ENCODE results near the gene FAM20A.
"Not testable (repeated sequence)": the region's sequence is repeated elsewhere in the genome, so short reads cannot be mapped to it uniquely, and the experiment has no call there.

The FAM20A gene

DNA sequence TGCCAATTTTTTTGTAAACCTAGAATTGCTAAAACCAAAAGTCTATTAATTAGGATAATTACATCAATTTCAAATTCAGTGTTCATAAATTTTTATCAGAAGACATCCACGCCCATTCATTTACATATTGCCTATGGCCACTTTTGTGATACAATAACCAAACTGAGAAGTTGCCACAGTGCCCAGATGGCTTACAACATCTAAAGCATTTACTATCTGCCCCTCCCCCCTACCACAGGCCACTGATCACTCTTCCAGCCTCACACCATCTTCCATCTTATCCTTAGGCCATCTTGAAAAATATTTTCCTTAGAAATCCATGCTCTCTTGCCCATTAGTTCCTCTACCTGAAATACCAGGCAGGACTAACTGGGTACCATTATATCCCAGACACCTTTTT lies 95.2 kb downstream of the FAM20A start:
- Histone ChIP-seq H3K9me3 (ENCODE audit: control insufficient read depth, insufficient read depth, low read length) (no peaks in the 10 kb centered on the region), H3K9ac (ENCODE audit: low read depth, low read length) (no peak overlapping the region), H3K4me1 (ENCODE audit: control insufficient read depth, insufficient read depth, low read length) (peaks cover under 1% of the 10 kb centered on the region), H3K27ac (ENCODE audit: low read depth, low read length) (no peak overlapping the region), H3K4me3 (ENCODE audit: low read depth, low read length) (no peak overlapping the region), H3K36me3 (ENCODE audit: control insufficient read depth, insufficient read depth, low read length) (no peaks in the 10 kb centered on the region), H3K27me3 (ENCODE audit: control insufficient read depth, insufficient read depth, low read length) (no peaks in the 10 kb centered on the region)

DNA sequence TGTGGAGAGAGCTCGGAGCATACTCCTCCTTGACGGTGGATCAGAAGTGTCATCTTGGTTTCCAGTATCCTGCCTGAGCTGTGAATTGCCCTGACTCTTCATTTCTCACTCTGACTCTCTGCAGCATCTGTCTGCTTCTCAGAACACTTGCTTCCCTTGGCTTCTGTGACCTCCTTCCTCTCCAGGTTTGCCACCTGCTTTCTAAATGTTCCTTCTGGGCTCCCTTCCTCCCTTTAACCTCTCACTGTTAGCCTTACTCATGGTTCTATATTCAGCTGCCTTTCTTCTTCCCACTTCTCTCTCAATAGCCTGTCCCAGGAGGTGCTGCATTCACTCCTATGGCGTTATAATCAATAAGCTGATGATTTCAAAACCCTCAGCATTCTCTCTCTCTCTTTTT lies 100.1 kb downstream of the FAM20A start:
- H3K4me1 ChIP-seq (ENCODE audit: control insufficient read depth, insufficient read depth, low read length), result no peaks in the 10 kb centered on the region; the same call in 1 of the 2 replicates
- H3K9me3 ChIP-seq (ENCODE audit: control insufficient read depth, insufficient read depth, low read length), result no peaks in the 10 kb centered on the region; the same call in 1 of the 2 replicates
- H3K27me3 ChIP-seq (ENCODE audit: control insufficient read depth, insufficient read depth, low read length), result no peaks in the 10 kb centered on the region
- H3K9ac ChIP-seq (ENCODE audit: low read depth, low read length), result no peak overlapping the region
- H3K4me3 ChIP-seq (ENCODE audit: low read depth, low read length), result no peak overlapping the region
- no peaks in the 10 kb centered on the region for H3K36me3 ChIP-seq (ENCODE audit: control insufficient read depth, insufficient read depth, low read length)
- H3K27ac ChIP-seq (ENCODE audit: low read depth, low read length), result no peak overlapping the region

DNA sequence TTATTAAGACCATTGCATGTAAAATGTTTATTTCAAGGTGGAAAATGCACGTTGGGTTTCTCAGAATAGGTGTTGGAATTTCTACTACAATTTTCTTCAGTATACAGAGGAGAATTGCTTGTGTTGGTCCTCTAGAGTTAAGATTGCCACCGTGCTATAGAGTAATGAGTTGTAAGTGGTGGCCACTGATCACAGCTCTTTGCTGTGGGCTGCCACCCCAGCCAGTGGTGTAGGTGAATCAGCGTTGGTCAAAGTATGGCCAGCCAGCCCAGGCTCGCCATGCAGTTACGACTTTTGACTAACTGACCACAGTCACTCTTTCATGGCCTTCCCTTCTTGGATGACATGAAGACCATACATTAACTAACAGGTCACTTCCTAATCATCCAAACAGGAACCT lies 101.6 kb downstream of the FAM20A start:
- H3K9ac ChIP-seq (ENCODE audit: low read depth, low read length), result no peak overlapping the region
- no peaks in the 10 kb centered on the region; the same call in 1 of the 2 replicates for H3K9me3 ChIP-seq (ENCODE audit: control insufficient read depth, insufficient read depth, low read length)
- H3K4me1 ChIP-seq (ENCODE audit: control insufficient read depth, insufficient read depth, low read length), result no peaks in the 10 kb centered on the region; the same call in 1 of the 2 replicates
- no peak overlapping the region for H3K4me3 ChIP-seq (ENCODE audit: low read depth, low read length)
- no peak overlapping the region for H3K27ac ChIP-seq (ENCODE audit: low read depth, low read length)
- H3K36me3 ChIP-seq (ENCODE audit: control insufficient read depth, insufficient read depth, low read length), result no peaks in the 10 kb centered on the region
- H3K27me3 ChIP-seq (ENCODE audit: control insufficient read depth, insufficient read depth, low read length), result no peaks in the 10 kb centered on the region

GRCh38 chr17:68498479-68499326 lies 102.5 kb downstream of the FAM20A start:
- H3K9me3 ChIP-seq (ENCODE audit: control insufficient read depth, insufficient read depth, low read length), result no peaks in the 10 kb centered on the region; the same call in 1 of the 2 replicates
- no peak overlapping the region for H3K4me3 ChIP-seq (ENCODE audit: low read depth, low read length)
- H3K4me1 ChIP-seq (ENCODE audit: control insufficient read depth, insufficient read depth, low read length), result no peaks in the 10 kb centered on the region; the same call in 1 of the 2 replicates
- no peak overlapping the region for H3K9ac ChIP-seq (ENCODE audit: low read depth, low read length)
- no peaks in the 10 kb centered on the region for H3K27me3 ChIP-seq (ENCODE audit: control insufficient read depth, insufficient read depth, low read length)
- no peak overlapping the region for H3K27ac ChIP-seq (ENCODE audit: low read depth, low read length)
- no peaks in the 10 kb centered on the region for H3K36me3 ChIP-seq (ENCODE audit: control insufficient read depth, insufficient read depth, low read length)

GRCh38 chr17:68497885-68498319 lies 103.3 kb downstream of the FAM20A start:
- Histone ChIP-seq H3K9me3 (ENCODE audit: control insufficient read depth, insufficient read depth, low read length) (no peaks in the 10 kb centered on the region; the same call in 1 of the 2 replicates), H3K9ac (ENCODE audit: low read depth, low read length) (no peak overlapping the region), H3K4me3 (ENCODE audit: low read depth, low read length) (no peak overlapping the region), H3K4me1 (ENCODE audit: control insufficient read depth, insufficient read depth, low read length) (no peaks in the 10 kb centered on the region; the same call in 1 of the 2 replicates), H3K27me3 (ENCODE audit: control insufficient read depth, insufficient read depth, low read length) (no peaks in the 10 kb centered on the region), H3K27ac (ENCODE audit: low read depth, low read length) (no peak overlapping the region), H3K36me3 (ENCODE audit: control insufficient read depth, insufficient read depth, low read length) (no peaks in the 10 kb centered on the region)

DNA sequence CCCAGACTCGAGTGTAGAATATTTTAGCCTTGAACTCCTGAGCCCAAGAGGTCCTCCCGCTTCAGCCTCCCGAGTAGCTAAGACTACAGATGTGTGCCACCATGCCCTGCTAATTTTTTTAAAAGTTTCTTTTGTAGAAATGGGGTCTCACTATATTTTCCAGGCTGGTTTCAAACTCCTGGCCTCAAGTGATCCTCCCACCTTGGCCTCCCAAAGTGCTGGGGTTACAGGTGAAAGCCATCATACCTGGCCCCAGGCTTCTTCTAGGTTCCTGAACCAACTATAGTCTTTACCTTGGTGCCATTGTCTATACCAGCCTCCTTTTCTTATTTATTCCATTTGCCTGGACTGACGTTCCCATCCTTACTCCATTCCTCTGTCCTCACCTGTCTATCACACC lies 106.1 kb downstream of the FAM20A start:
- no peak overlapping the region for H3K27ac ChIP-seq (ENCODE audit: low read depth, low read length)
- H3K4me3 ChIP-seq (ENCODE audit: low read depth, low read length), result no peak overlapping the region
- no peaks in the 10 kb centered on the region; the same call in 1 of the 2 replicates for H3K4me1 ChIP-seq (ENCODE audit: control insufficient read depth, insufficient read depth, low read length)

GRCh38 chr17:68492394-68493054 lies 108.6 kb downstream of the FAM20A start:
- not testable (repeated sequence) for H3K4me3 ChIP-seq (ENCODE audit: low read depth, low read length); H3K27ac ChIP-seq (ENCODE audit: low read depth, low read length); H3K9ac ChIP-seq (ENCODE audit: low read depth, low read length)

More for the DNA sequence above, 106.1 kb downstream of the FAM20A start:
- H3K27me3 ChIP-seq (ENCODE audit: control insufficient read depth, insufficient read depth, low read length), result no peaks in the 10 kb centered on the region
- H3K9ac ChIP-seq (ENCODE audit: low read depth, low read length), result no peak overlapping the region
- no peaks in the 10 kb centered on the region; the same call in 1 of the 2 replicates for H3K9me3 ChIP-seq (ENCODE audit: control insufficient read depth, insufficient read depth, low read length)
- no peaks in the 10 kb centered on the region for H3K36me3 ChIP-seq (ENCODE audit: control insufficient read depth, insufficient read depth, low read length)

DNA sequence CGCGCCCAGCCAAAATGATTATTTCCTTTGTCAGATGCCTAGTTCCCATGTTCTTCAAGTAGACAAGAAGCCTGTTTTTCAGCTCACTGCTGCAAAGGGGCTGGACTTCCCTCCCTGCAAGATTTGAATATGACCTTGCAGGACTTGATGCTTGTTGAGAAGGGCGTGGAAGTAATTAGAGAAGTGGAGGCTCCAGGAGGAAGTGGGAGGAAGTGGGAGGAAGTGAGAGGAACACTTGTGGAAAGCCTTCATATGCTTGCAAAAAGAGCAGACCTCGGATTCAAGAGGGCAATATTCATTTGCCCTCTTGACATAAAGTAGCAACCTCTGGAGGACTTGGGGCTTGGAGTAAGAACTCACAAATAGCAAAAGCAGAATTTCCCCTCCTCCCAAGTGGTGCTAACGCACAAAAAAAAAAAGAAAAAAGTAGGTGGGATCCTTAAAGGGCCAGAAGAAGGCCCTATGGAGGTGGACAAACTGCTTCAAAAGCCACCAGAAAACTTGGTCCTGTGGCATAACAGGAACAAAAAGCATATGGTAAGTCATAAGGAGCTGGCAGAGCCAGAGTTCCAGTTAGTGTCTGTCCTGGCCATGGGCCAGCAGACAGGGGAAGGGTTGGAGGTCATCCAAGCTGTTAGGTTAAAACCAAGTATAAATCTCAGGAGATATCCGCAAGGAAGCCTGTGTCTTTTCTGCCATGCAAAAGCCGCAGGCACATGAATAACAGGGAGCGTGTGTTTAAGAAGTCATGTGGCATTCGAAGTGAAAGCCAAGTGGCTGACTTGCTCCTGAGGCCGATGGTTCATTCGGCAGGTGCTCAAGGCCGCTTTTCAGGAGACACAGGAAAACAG lies 109.6 kb downstream of the FAM20A start:
- Histone ChIP-seq H3K27me3 (ENCODE audit: control insufficient read depth, insufficient read depth, low read length) (no peaks in the 10 kb centered on the region), H3K9me3 (ENCODE audit: control insufficient read depth, insufficient read depth, low read length) (no peaks in the 10 kb centered on the region; the same call in 1 of the 2 replicates), H3K27ac (ENCODE audit: low read depth, low read length) (no peak overlapping the region), H3K9ac (ENCODE audit: low read depth, low read length) (no peak overlapping the region), H3K4me1 (ENCODE audit: control insufficient read depth, insufficient read depth, low read length) (no peaks in the 10 kb centered on the region), H3K4me3 (ENCODE audit: low read depth, low read length) (no peak overlapping the region), H3K36me3 (ENCODE audit: control insufficient read depth, insufficient read depth, low read length) (no peaks in the 10 kb centered on the region)

More at GRCh38 chr17:68492394-68493054, 108.6 kb downstream of the FAM20A start:
- H3K36me3 ChIP-seq (ENCODE audit: control insufficient read depth, insufficient read depth, low read length); H3K4me1 ChIP-seq (ENCODE audit: control insufficient read depth, insufficient read depth, low read length); H3K27me3 ChIP-seq (ENCODE audit: control insufficient read depth, insufficient read depth, low read length); H3K9me3 ChIP-seq (ENCODE audit: control insufficient read depth, insufficient read depth, low read length): not testable (repeated sequence)

- no peak overlapping the region for H3K9ac ChIP-seq (ENCODE audit: low read depth, low read length)
- H3K4me1 ChIP-seq (ENCODE audit: control insufficient read depth, insufficient read depth, low read length), result no peaks in the 10 kb centered on the region
- H3K36me3 ChIP-seq (ENCODE audit: control insufficient read depth, insufficient read depth, low read length), result no peaks in the 10 kb centered on the region
- no peak overlapping the region for H3K27ac ChIP-seq (ENCODE audit: low read depth, low read length)
- H3K27me3 ChIP-seq (ENCODE audit: control insufficient read depth, insufficient read depth, low read length), result no peaks in the 10 kb centered on the region
- H3K4me3 ChIP-seq (ENCODE audit: low read depth, low read length), result no peak overlapping the region
- no peaks in the 10 kb centered on the region for H3K9me3 ChIP-seq (ENCODE audit: control insufficient read depth, insufficient read depth, low read length)
Observed at GRCh38 chr17:68489919-68490318, 111.2 kb downstream of the FAM20A start.
